ENCODE data around the gene BRI3.

DNA sequence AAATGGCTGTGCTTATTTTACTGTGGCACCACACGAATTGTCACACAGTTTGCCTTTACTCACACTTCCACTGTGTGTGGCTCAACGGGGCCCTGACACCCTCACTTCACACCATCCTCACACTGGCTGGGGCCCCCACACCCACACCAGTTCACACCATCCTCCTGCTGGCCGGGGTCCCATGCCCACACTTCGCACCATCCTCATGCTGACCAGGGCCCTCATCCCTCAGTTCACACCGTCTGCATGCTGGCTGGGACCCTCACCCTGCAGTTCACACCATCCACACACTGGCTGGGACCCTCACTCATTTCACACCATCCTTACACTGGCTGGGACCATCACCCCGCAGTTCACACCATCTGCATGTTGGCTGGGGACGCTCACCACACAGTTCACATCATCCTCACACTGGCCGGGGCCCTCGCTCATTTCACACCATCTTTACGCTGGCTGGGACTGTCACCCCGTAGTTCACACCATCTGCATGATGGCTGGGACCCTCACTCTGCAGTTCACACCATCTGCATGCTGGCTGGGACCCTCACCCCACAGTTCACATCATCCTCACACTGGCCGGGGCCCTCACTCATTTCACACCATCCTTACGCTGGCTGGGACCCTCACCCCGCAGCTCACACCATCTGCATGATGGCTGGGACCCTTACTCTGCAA, 36.0 kb downstream of the BRI3 start:
- TF ChIP-seq POLR2A (IDR thresholded peaks at IDR 0.05), result no peak
- TF ChIP-seq, protein P1, sequence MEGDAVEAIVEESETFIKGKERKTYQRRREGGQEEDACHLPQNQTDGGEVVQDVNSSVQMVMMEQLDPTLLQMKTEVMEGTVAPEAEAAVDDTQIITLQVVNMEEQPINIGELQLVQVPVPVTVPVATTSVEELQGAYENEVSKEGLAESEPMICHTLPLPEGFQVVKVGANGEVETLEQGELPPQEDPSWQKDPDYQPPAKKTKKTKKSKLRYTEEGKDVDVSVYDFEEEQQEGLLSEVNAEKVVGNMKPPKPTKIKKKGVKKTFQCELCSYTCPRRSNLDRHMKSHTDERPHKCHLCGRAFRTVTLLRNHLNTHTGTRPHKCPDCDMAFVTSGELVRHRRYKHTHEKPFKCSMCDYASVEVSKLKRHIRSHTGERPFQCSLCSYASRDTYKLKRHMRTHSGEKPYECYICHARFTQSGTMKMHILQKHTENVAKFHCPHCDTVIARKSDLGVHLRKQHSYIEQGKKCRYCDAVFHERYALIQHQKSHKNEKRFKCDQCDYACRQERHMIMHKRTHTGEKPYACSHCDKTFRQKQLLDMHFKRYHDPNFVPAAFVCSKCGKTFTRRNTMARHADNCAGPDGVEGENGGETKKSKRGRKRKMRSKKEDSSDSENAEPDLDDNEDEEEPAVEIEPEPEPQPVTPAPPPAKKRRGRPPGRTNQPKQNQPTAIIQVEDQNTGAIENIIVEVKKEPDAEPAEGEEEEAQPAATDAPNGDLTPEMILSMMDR (IDR thresholded peaks at IDR 0.05), result no peak
